ENCODE measurements around the gene FLYWCH2. TPM values are rescaled to one million over a fixed set of nuclear protein-coding genes. Genes with fewer than 3 reads are reported as not detected.

Gene FLYWCH2
- total RNA-seq, 1 experiment from 2014 or later = 94.1 TPM

DNA sequence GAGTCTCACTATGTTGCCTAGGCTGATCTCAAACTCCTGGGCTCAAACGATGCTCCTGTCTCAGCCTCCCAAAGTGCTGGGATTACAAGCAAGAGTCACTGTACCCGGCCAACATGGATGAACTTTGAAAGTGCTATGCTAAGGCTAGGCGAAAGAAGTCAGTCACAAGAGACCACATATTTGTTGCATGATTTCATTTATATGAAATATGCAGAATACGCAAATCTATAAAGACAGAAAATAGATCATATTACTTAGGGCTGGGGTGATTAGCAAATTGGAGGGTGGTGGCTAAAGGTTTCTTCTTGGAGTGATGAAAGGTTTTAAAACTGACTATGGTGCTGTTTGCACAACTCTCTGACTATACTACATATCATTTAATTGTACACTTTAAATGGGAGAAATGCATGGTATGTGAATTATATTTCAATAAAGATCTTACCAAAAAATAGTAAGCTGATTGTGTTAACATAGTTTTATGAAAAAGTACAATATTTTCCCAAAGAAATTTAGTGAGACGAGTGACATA is 27.5 kb downstream of the FLYWCH2 start:
- H3K4me3 ChIP-seq (ENCODE audit: insufficient read depth, low read depth, low read length) = no peak overlapping the region
- DNase-seq = no peak
- H3K36me3 ChIP-seq (replicated peaks; ENCODE audit: control insufficient read depth, insufficient read depth, low read length) = peaks cover 4% of the 10 kb centered on the region
- H3K27me3 ChIP-seq (ENCODE audit: control insufficient read depth, insufficient read depth, low read length) = peaks cover 7% of the 10 kb centered on the region

DNA sequence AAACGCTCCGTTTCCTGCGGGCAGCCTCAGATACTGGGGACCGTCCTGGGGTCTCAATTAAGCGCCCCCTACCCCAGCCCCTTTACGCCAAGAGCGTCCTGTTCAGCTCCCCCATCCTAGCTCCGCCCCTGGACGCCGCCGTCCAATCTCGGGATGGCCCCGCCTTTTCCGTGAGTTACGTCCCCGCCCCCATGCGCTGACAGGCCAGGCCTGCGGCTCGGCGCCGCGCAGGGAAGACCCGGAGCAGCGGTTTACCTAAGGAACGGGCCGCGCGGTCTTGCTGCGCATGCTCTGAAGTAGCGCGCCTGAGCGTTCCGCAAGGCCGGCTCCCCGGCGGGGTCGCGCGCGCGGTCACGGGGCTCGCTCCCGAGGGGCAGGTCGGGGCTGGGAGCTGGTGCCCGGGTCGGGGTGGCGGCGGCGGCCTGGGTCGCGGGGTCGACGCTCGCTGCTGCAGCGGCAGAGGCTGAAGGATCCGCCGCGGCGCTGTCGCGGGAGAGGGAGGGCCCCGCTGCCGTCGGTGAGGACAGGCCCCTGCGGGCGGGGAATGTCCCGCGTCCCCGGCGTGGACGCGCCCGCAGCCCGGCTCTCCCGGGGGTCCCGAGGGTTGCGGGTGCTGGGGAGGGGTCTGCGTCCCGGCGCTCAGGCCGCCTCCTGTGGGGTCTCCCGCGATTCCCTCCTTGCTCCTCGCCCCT is 28.8 kb downstream of the FLYWCH2 start, which contains the start of gene FLYWCH1:
Gene FLYWCH1 (plus strand): TSS at position 294 of the 692 bp plus-strand sequence. CDS start 17,755 bp downstream, outside the sequence.
- peak; percentile 99 for DNase-seq
- Histone ChIP-seq H3K27me3 (ENCODE audit: control insufficient read depth, insufficient read depth, low read length) (peaks cover 7% of the 10 kb centered on the region), H3K36me3 (replicated peaks; ENCODE audit: control insufficient read depth, insufficient read depth, low read length) (peaks cover 4% of the 10 kb centered on the region), H3K4me3 (ENCODE audit: insufficient read depth, low read depth, low read length) (peak within 1 kb of the TSS; percentile 86)

DNA sequence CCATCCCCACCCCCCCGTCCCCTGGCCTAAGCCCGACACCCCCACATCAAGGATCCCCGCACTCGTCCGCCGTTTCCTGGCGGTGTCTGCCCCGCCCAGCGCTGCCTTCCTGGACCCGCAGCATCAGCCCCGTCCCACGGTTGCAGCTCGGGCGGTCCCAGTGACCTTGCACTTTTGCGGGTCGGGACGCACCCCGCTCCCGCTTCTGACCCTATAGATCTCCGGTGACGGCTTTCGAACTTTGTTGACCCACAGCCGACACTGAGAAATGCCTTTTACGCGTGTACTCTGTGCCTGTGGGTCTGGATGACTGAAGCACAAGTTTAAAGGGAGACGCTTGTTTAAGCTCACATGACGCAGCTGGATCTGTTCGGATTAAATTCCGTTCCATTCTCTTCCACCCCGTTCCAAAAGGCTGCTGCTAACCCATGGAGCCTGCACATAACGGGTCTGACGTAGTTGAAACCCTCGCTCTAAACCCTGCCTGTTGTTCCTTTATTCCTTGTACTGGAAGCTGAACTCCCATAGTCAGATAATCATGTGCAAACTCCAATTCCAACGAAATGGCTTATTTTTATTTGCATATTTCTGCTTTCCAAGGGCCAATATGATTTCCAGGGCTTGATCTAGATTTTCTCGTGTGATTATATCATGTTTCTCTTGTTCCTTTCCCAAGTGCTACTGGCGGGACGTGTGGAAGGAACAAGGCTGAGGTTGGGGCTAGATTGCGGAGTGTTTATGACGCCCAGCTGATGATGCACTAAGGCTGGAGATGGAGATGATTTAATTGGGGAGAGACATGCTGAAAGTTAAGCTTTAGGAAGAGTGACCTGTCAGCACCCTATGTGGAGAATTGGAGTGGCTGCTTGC is 29.6 kb downstream of the FLYWCH2 start:
- peak; percentile 38 for DNase-seq
- peak overlapping the region; percentile 86 for H3K4me3 ChIP-seq (ENCODE audit: insufficient read depth, low read depth, low read length)
- peaks cover 4% of the 10 kb centered on the region for H3K36me3 ChIP-seq (replicated peaks; ENCODE audit: control insufficient read depth, insufficient read depth, low read length)
- peaks cover 7% of the 10 kb centered on the region for H3K27me3 ChIP-seq (ENCODE audit: control insufficient read depth, insufficient read depth, low read length)

DNA sequence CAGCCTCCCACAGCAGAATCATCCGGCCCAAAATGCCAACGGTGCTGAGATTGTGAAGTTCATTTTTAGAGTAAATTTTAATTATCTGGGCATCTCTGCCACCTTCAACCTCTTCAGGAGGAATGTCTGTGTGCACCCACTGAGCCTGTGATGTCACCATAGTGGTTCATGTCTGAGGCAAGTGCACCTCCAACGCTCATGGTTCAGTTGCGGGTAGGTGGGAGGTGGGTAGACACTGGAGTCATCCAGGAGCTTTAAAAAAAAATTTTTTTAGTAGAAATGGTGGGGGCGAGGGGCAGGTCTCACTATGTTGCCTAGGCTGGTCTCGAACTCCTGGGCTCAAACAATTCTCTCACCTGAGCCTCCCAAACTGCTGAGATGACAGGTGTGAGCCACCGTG is 30.6 kb downstream of the FLYWCH2 start:
- H3K36me3 ChIP-seq (replicated peaks; ENCODE audit: control insufficient read depth, insufficient read depth, low read length) = peaks cover 4% of the 10 kb centered on the region
- H3K4me3 ChIP-seq (ENCODE audit: insufficient read depth, low read depth, low read length) = no peak overlapping the region
- peaks cover 7% of the 10 kb centered on the region for H3K27me3 ChIP-seq (ENCODE audit: control insufficient read depth, insufficient read depth, low read length)
- DNase-seq = no peak

DNA sequence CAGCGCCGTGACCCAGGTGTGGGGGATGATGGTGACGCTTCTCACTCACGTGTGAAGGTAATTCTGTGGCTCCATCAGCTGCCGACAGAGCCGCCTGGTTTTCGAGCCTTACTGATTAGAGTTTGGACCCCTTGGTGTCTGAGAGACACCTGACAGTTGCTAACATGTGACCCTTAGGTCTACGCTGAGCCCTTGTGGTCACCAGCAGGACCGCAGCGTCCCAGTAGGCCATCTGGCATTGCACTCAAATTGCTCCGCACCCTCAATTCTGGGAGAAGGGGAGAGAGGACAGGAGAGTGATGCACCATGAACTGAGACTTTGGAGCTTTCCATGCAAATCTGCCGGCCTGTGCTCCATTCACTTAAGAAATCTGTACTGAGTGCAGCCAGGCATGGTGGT is 31.2 kb downstream of the FLYWCH2 start:
- Histone ChIP-seq H3K36me3 (replicated peaks; ENCODE audit: control insufficient read depth, insufficient read depth, low read length) (peaks cover 4% of the 10 kb centered on the region), H3K4me3 (ENCODE audit: insufficient read depth, low read depth, low read length) (no peak overlapping the region), H3K27me3 (ENCODE audit: control insufficient read depth, insufficient read depth, low read length) (peaks cover 7% of the 10 kb centered on the region)
- DNase-seq = peak; percentile 40

DNA sequence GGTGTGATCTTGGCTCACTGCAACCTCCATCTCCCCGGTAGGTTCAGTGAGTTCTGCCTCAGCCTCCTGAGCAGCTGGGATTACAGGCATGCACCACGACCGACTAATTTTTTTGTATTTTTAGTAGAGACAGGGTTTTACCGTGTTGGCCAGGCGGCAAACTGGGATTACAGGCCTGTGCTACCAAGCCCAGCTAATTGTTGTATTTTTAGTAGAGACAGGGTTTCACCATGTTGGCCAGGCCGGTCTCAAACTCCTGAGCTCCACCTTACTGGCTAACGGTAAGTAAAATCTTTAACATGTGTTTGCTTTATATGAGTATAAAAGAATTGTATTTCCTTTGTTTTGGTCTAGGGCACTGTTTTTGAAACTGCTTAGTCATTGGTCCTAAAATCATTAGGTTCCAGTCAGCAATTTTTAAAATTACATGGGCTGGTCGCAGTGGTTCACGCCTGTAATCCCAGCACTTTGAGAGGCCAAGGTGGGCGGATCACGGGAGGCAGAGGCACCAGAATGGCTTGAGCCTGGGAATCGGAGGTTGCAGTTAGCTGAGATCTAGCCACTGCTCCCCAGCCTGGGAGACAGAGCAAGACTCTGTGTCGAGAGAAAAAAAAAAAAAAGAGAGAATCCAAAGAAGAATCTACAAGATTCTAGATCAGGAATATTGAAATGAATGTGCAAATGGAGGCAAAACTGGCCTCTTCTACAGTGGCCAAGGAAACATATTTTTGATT is 32.3 kb downstream of the FLYWCH2 start:
- DNase-seq = no peak
- Histone ChIP-seq H3K4me3 (ENCODE audit: insufficient read depth, low read depth, low read length) (no peak overlapping the region), H3K27me3 (ENCODE audit: control insufficient read depth, insufficient read depth, low read length) (peaks cover 7% of the 10 kb centered on the region), H3K36me3 (replicated peaks; ENCODE audit: control insufficient read depth, insufficient read depth, low read length) (peaks cover 4% of the 10 kb centered on the region)

DNA sequence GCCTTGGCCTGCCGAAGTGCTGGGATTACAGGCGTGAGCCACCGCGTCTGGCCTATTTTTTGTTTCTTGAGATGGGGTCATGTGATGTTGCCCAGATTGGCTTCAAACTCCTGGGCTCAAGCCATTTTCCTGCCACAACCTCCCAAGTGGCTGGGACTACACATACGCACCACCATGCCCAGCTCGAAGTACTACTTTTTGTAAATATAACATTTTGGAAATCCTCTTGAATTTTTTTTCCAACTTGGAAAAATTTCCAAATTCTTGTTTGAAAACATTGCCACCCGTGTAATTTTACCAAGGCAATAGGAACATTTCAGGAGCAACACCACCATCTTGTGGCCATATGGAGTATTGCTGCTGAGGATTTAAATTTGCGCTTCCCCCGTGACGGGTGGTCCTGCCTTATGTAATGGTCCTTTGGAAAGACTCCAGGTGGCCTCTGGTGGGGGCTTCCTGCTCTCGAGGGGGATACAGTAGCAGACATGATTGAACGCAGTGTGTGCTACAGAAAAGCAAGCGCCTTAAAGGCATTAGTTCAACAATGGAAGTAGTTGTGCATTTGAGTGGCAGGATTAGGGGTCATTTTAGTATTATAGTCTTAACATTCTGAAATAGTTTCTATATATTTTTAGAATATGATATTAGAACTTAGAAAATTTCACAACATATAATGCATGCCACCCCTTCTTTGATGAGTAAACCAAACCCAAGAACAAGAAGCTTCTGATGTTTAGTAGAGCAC is 36.7 kb downstream of the FLYWCH2 start:
- no peak overlapping the region for H3K4me3 ChIP-seq (ENCODE audit: insufficient read depth, low read depth, low read length)

DNA sequence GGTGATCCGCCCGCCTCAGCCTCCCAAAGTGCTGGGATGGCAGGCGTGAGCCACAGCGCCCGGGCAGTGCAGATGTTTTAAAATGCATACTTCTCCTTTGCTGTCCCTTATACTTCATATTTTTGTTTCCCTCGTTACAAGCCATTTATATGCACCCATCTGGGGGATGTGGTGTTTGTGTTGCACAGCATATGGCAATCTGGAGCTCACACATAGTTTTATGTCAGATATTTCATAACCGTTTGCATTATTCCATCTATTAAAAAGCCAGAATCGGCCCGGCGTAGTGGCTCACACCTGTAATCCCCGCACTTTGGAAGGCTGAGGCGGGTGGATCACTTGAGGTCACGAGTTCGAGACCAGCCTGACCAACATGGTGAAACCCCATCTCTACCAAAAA is 40.5 kb downstream of the FLYWCH2 start:
- Histone ChIP-seq H3K4me3 (ENCODE audit: insufficient read depth, low read depth, low read length) (no peak overlapping the region), H3K27me3 (ENCODE audit: control insufficient read depth, insufficient read depth, low read length) (no peaks in the 10 kb centered on the region), H3K36me3 (replicated peaks; ENCODE audit: control insufficient read depth, insufficient read depth, low read length) (no peaks in the 10 kb centered on the region)
- DNase-seq = no peak

More for the DNA sequence above, 36.7 kb downstream of the FLYWCH2 start:
- Histone ChIP-seq H3K27me3 (ENCODE audit: control insufficient read depth, insufficient read depth, low read length) (no peaks in the 10 kb centered on the region), H3K36me3 (replicated peaks; ENCODE audit: control insufficient read depth, insufficient read depth, low read length) (no peaks in the 10 kb centered on the region; the same call in 1 of the 2 replicates)
- DNase-seq = peak; percentile 81

DNA sequence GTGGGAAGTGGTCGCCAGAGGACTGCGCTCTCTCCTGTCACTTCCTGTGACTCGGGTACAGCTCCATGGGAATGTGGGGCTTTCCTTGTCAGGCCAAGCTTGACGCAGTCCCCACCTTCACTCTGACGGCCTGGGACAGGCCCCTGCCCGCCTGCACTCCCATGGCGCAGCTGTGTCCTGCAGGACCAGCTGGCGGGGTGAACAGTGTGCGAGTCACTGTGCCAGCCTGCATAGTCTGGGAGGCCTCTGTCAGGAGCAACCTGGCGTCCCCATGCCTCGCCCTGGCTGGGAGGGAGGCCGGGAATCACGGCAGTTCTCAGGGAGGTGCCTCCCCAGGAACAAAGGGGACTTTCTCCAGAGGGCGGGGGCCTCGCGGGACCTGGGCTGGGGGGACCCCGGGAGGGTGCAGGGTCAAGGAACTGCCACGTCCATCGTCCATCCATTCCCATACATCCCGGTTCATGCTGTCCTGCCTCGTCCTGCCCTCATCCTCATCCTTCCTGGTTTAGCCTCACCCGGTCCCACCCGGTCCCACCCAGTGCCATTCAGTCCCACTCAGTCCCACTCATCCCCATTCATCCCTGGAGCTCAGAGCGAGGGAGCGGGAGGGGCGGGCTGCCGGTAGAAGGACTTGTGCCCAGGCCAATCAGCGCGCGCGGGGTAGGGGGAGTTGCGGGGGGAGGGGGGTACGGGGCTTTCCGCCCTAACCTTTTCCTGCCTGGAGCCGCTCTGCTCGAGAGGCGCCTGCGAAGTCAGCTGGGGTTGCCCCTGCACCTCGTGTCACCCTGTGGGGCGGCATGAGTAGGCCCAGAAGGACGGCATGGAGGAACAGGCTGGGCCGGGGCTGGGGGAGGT is 42.1 kb downstream of the FLYWCH2 start:
- H3K36me3 ChIP-seq (replicated peaks; ENCODE audit: control insufficient read depth, insufficient read depth, low read length) = peaks cover 1% of the 10 kb centered on the region; the same call in 1 of the 2 replicates
- no peaks in the 10 kb centered on the region for H3K27me3 ChIP-seq (ENCODE audit: control insufficient read depth, insufficient read depth, low read length)
- peak; percentile 98 for DNase-seq
- peak overlapping the region; percentile 29 for H3K4me3 ChIP-seq (ENCODE audit: insufficient read depth, low read depth, low read length)

DNA sequence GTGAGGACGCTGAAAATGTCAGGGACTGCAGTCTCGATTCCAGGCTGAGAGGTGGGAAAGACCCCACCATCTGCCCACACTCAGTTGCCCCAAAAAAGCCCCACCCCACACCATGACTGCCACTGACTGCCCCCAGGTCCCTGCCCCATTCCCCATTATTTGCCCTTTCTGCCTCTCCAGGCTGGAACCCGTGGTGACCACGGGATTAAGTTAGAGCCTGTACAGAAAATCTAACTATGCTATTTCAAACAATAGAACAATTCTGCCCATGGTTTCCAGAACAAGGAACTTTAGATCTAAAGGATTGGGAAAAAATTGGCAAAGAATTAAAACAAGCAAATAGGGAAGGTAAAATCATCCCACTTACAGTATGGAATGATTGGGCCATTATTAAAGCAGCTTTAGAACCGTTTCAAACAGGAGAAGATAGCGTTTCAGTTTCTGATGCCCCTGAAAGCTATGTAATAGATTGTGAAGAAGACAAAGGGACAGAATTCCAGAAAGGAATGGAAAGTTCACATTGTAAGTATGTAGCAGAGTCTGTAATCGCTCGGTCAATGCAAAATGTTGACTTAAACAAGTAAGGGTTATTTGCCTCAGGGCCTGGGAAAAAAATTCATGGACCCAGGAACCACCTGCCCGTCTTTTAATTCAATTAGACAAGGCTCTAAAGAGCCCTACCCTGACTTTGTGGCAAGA is 43.1 kb downstream of the FLYWCH2 start:
- Histone ChIP-seq H3K27me3 (ENCODE audit: control insufficient read depth, insufficient read depth, low read length) (no peaks in the 10 kb centered on the region), H3K4me3 (ENCODE audit: insufficient read depth, low read depth, low read length) (peak overlapping the region; percentile 25), H3K36me3 (replicated peaks; ENCODE audit: control insufficient read depth, insufficient read depth, low read length) (peaks cover 1% of the 10 kb centered on the region; the same call in 1 of the 2 replicates)
- DNase-seq = no peak

DNA sequence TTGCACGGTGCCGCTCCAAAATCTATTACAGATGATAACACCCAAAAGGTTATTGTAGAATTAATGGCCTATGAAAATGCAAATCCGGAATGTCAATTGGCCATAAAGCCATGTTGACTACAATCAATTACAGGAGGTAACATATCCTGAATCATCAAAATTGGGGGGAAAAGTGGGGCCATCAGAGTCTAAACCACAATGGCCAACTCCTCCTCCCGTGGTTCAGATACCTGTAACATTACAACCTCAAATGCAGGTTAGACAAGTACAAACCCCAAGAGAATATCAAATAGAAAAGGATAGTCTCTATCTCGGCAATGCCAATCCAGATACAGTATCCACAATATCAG is 43.6 kb downstream of the FLYWCH2 start:
- Histone ChIP-seq H3K4me3 (ENCODE audit: insufficient read depth, low read depth, low read length) (no peak overlapping the region), H3K27me3 (ENCODE audit: control insufficient read depth, insufficient read depth, low read length) (no peaks in the 10 kb centered on the region), H3K36me3 (replicated peaks; ENCODE audit: control insufficient read depth, insufficient read depth, low read length) (peaks cover 1% of the 10 kb centered on the region; the same call in 1 of the 2 replicates)
- DNase-seq = no peak

DNA sequence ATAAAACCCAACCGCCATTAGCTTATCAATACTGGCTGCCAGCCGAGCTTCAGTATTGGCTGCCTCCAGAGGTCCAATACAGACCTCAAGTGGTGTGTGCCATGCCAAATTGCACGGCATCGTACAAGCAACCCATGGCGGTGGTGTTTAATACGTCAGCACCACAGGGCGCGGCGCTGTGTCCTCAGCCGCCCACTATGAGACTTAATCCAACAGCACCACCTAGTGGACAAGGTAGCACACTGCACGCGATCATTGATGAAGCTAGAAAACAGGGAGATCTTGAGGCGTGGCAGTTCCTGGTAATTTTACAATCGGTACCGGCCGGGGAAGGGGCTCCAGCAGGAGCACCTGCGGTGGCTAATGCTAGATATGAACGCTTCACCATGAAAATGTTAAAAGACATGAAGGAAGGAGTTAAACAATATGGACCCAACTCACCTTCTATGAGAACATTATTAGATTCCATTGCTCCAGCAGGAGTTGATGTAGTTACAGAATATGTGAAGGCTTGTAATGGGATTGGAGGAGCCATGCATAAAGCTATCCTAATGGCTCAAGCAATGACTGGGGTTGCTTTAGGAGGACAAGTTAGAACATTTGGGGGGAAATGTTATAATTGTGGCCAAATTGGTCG is 44.1 kb downstream of the FLYWCH2 start:
- no peak overlapping the region for H3K4me3 ChIP-seq (ENCODE audit: insufficient read depth, low read depth, low read length)

More for the DNA sequence above, 44.1 kb downstream of the FLYWCH2 start:
- Histone ChIP-seq H3K27me3 (ENCODE audit: control insufficient read depth, insufficient read depth, low read length) (no peaks in the 10 kb centered on the region), H3K36me3 (replicated peaks; ENCODE audit: control insufficient read depth, insufficient read depth, low read length) (peaks cover 1% of the 10 kb centered on the region; the same call in 1 of the 2 replicates)
- DNase-seq = peak; percentile 84
